Kidney capillary endothelial cell (primary cell): Measurements from ENCODE around the gene NBPF6.
"Not testable (repeated sequence)": the region's sequence is repeated elsewhere in the genome, so short reads cannot be mapped to it uniquely, and the experiment has no call there.

Experiments
- DNase-seq: peaks from one replicate; pipeline ENCODE4 v3.0.0-alpha.2; 2018; ENCODE audit warnings: low spot score

Gene NBPF6

GRCh38 chr1:108450043-108450442, at the start of gene NBPF6:
NBPF6 (plus strand) TSS chr1:108450343; CDS start chr1:108450602, 259 bp downstream.
- not testable (repeated sequence) for DNase-seq

GRCh38 chr1:108411098-108411833, 38.9 kb upstream of the NBPF6 start:
- not testable (repeated sequence) for DNase-seq

GRCh38 chr1:108420129-108420528, 30.0 kb upstream of the NBPF6 start:
- DNase-seq = not testable (repeated sequence)

GRCh38 chr1:108421061-108421916, 28.9 kb upstream of the NBPF6 start:
- DNase-seq = not testable (repeated sequence)

- DNase-seq = not testable (repeated sequence)
Observed at GRCh38 chr1:108426877-108427276, 23.3 kb upstream of the NBPF6 start.

GRCh38 chr1:108432002-108432401, 18.1 kb upstream of the NBPF6 start:
- DNase-seq = not testable (repeated sequence)

GRCh38 chr1:108433404-108433803, 16.7 kb upstream of the NBPF6 start:
- not testable (repeated sequence) for DNase-seq

GRCh38 chr1:108438536-108438935, 11.6 kb upstream of the NBPF6 start:
- not testable (repeated sequence) for DNase-seq

GRCh38 chr1:108454521-108454920, 4.4 kb downstream of the NBPF6 start:
- not testable (repeated sequence) for DNase-seq

GRCh38 chr1:108458661-108459060, 8.5 kb downstream of the NBPF6 start:
- not testable (repeated sequence) for DNase-seq

GRCh38 chr1:108461758-108462157, 11.6 kb downstream of the NBPF6 start:
- not testable (repeated sequence) for DNase-seq

- DNase-seq = not testable (repeated sequence)
Observed at GRCh38 chr1:108463962-108464361, 13.8 kb downstream of the NBPF6 start.

GRCh38 chr1:108466166-108466565, 16.0 kb downstream of the NBPF6 start:
- not testable (repeated sequence) for DNase-seq

- not testable (repeated sequence) for DNase-seq
Observed at GRCh38 chr1:108467155-108467554, 17.0 kb downstream of the NBPF6 start.

- DNase-seq = not testable (repeated sequence)
Observed at GRCh38 chr1:108470750-108471149, 20.6 kb downstream of the NBPF6 start.

GRCh38 chr1:108474516-108474915, 24.4 kb downstream of the NBPF6 start:
- DNase-seq = not testable (repeated sequence)

- DNase-seq = no peak
Observed at GRCh38 chr1:108478429-108479015, 28.4 kb downstream of the NBPF6 start.

- DNase-seq = no peak
Observed at GRCh38 chr1:108482708-108483107, 32.6 kb downstream of the NBPF6 start.

- DNase-seq = not testable (repeated sequence)
Observed at GRCh38 chr1:108485990-108486389, 35.8 kb downstream of the NBPF6 start.

- not testable (repeated sequence) for DNase-seq
Observed at GRCh38 chr1:108486707-108487106, 36.6 kb downstream of the NBPF6 start.

GRCh38 chr1:108495008-108495407, 44.9 kb downstream of the NBPF6 start:
- DNase-seq = not testable (repeated sequence)

GRCh38 chr1:108496856-108497255, 46.7 kb downstream of the NBPF6 start:
- DNase-seq = not testable (repeated sequence)
